Endothelial cell of umbilical vein (primary cell): ENCODE measurements around the gene IL17F. TPM values are rescaled to one million over a fixed set of nuclear protein-coding genes. Genes with fewer than 3 reads are reported as not detected.

Experiments used
- BruUV-seq: library from RNA; stranded (reverse); fragments of 400-500 nt; replicated peaks from 2 replicates; lab custom pipeline; 2021; lab: Mats Ljungman, UMichigan
- CTCF ChIA-PET: fragments of 300-600, 350-600 bp; sonication (Branson Sonifier 250); formaldehyde crosslinking; loops from one replicate; lab custom pipeline; 2021; ENCODE audit warnings: antibody characterized with exemption, inconsistent platforms; lab: Charles Lee
- POLR2A ChIA-PET: fragments of 300-600, 350-600 bp; sonication (Branson Sonifier 250); formaldehyde crosslinking; loops from one replicate; lab custom pipeline; 2021; ENCODE audit warnings: antibody characterized with exemption, inconsistent platforms; lab: Charles Lee
- DNase-seq: peaks from one replicate; pipeline ENCODE4 v3.0.0-alpha.2; 2011; ENCODE audit warnings: low read depth, low spot score
- FAIRE-seq: peaks from 2 replicates; lab custom pipeline; 2011; peaks lifted over from hg19 to GRCh38; lab: Jason Lieb, UNC
- H2AFZ ChIP-seq: 2 replicates; pipeline ENCODE4 v1.6.0; 2012; ENCODE audit warnings: low read depth, low read length, control low read depth, inconsistent platforms
- H3K27ac ChIP-seq: 2 replicates; pipeline ENCODE4 v1.5.1; 2011; ENCODE audit warnings: low read depth, mild to moderate bottlenecking, control low read depth, low read length, moderate library complexity; ENCODE audit not compliant: insufficient read depth
- H3K27me3 ChIP-seq, 2 experiments: 2 replicates each; pipeline versions ENCODE4 v1.6.0 to v1.6.1; 2011; ENCODE audit warnings: low read length in 2 of 2, mixed read lengths in 1 of 2; ENCODE audit not compliant: control insufficient read depth in 2 of 2, insufficient read depth in 2 of 2
- H3K36me3 ChIP-seq, 2 experiments: 2 replicates in 1 of 2; 3 replicates in 1 of 2; pipeline ENCODE4 v1.5.1; 2011; ENCODE audit warnings: low read length in 2 of 2, mild to moderate bottlenecking in 1 of 2, moderate library complexity in 1 of 2; ENCODE audit not compliant: control insufficient read depth in 2 of 2, insufficient read depth in 2 of 2; ENCODE audit errors: extremely low read depth in 1 of 2
- H3K4me1 ChIP-seq: 3 replicates; pipeline ENCODE4 v1.5.1; 2011; ENCODE audit warnings: mild to moderate bottlenecking, low read length; ENCODE audit not compliant: control insufficient read depth, insufficient read depth; ENCODE audit errors: extremely low read depth
- H3K4me2 ChIP-seq: 2 replicates; pipeline ENCODE4 v1.6.1; 2011; ENCODE audit warnings: low read length, control low read depth, mixed read lengths; ENCODE audit not compliant: insufficient read depth
- H3K4me3 ChIP-seq, 3 experiments: fragments of 200-600 bp in 1 of 3; sonication (generic), shearing (Covaris generic) in 1 of 3; replicated peaks in 1 of 3; 2 replicates each; pipeline ENCODE4 v1.5.1; 2011 to 2016; ENCODE audit warnings: control low read depth in 3 of 3, low read length in 3 of 3, mild to moderate bottlenecking in 2 of 3, inconsistent platforms in 1 of 3, low read depth in 1 of 3, moderate library complexity in 1 of 3; ENCODE audit not compliant: insufficient read depth in 1 of 3
- H3K79me2 ChIP-seq: 2 replicates; pipeline ENCODE4 v1.6.0; 2012; ENCODE audit warnings: low read length, inconsistent platforms; ENCODE audit not compliant: control insufficient read depth, insufficient read depth
- H3K9ac ChIP-seq: replicated peaks from 2 replicates; pipeline ENCODE3; 2011; ENCODE audit warnings: low read length, control low read depth; ENCODE audit not compliant: insufficient read depth; ENCODE audit errors: extremely low read depth
- H3K9me1 ChIP-seq: replicated peaks from 3 replicates; pipeline ENCODE4 v1.6.0; 2011; ENCODE audit warnings: mild to moderate bottlenecking, low read length; ENCODE audit not compliant: control insufficient read depth, insufficient read depth; ENCODE audit errors: extremely low read depth
- H3K9me3 ChIP-seq: replicated peaks from 2 replicates; pipeline ENCODE4 v1.5.1; 2012; ENCODE audit warnings: low read length, inconsistent platforms; ENCODE audit not compliant: control insufficient read depth, insufficient read depth
- H4K20me1 ChIP-seq: replicated peaks from 2 replicates; pipeline ENCODE3; 2011; ENCODE audit warnings: mild to moderate bottlenecking, low read length; ENCODE audit not compliant: control insufficient read depth, insufficient read depth; ENCODE audit errors: extremely low read depth
- EZH2 ChIP-seq: IDR thresholded peaks from 2 replicates; pipeline ENCODE4 v1.6.1; 2012; ENCODE audit warnings: borderline replicate concordance, low read depth, mild to moderate bottlenecking, moderate library complexity, low read length, inconsistent platforms; ENCODE audit not compliant: severe bottlenecking
- FOS ChIP-seq: IDR thresholded peaks from 2 replicates; pipeline ENCODE4 v1.6.1; 2011; ENCODE audit warnings: mild to moderate bottlenecking, low read length, moderate library complexity, borderline replicate concordance; ENCODE audit not compliant: insufficient read depth
- GATA2 ChIP-seq: IDR thresholded peaks from 2 replicates; pipeline ENCODE4 v1.7.0; 2011; ENCODE audit warnings: low read depth, mild to moderate bottlenecking, moderate library complexity, mixed read lengths, low read length; ENCODE audit not compliant: insufficient read length, insufficient read depth
- JUN ChIP-seq: IDR thresholded peaks from 2 replicates; pipeline ENCODE4 v1.6.1; 2011; ENCODE audit warnings: borderline replicate concordance, low read depth; ENCODE audit not compliant: insufficient read length, insufficient read depth
- MYC ChIP-seq: IDR thresholded peaks from one replicate; pipeline ENCODE4 v1.6.1; 2011; ENCODE audit warnings: mild to moderate bottlenecking, low read depth, low read length
- POLR2A ChIP-seq: IDR thresholded peaks from 2 replicates; pipeline ENCODE4 v1.6.1; 2012; ENCODE audit warnings: low read depth, mild to moderate bottlenecking, control low read depth, low read length
- POLR2AphosphoS5 ChIP-seq: IDR thresholded peaks from 2 replicates; pipeline ENCODE4 v1.6.1; 2012; ENCODE audit warnings: low read depth, mild to moderate bottlenecking, control low read depth, low read length, moderate library complexity; ENCODE audit not compliant: insufficient read depth
- dilution Hi-C: fragments of 300-500 bp; cut with MboI; formaldehyde crosslinking; loops from one replicate; pipeline ENCODE4 v1.15.0; 2019; ENCODE audit warnings: low sequenced_read_pairs; ENCODE audit not compliant: extremely low pct_ligation_motif_present
- intact Hi-C: fragments of 100-400 bp; cut with micrococcal nuclease; formaldehyde crosslinking; loops from one replicate; pipeline ENCODE4 v1.10.0; 2022
- polyA plus RNA-seq, 4 experiments: library from polyadenylated mRNA; depleted of rRNA in 3 of 4; stranded (reverse) in 3 of 4; unstranded in 1 of 4; fragments of >200 nt; gene quantifications; 2 replicates each; pipeline versions ENCODE4 v1.2.1 to v1.2.3, GENCODE V29; 2011 to 2012; ENCODE audit warnings: missing spikeins in 1 of 4
- total RNA-seq: library from RNA; stranded (reverse); gene quantifications from 2 replicates; pipeline ENCODE4 v1.2.3, GENCODE V29; 2021
- TF ChIP-seq, protein P1 (sequence below), 2 donors: IDR thresholded peaks; 1 replicate in 1 of 2; 2 replicates in 1 of 2; pipeline ENCODE4 v1.5.1; 2011; ENCODE audit warnings: low read length in 2 of 2, mild to moderate bottlenecking in 2 of 2, moderate library complexity in 2 of 2, control low read depth in 1 of 2, inconsistent platforms in 1 of 2, low read depth in 1 of 2; ENCODE audit not compliant: insufficient read depth in 1 of 2; ENCODE audit errors: extremely low read depth in 1 of 2
- TF ChIP-seq, protein P2 (sequence below): IDR thresholded peaks from 2 replicates; pipeline ENCODE4 v1.6.1; 2011; ENCODE audit not compliant: insufficient read depth, insufficient read length

IL17F gene
- total and polyA plus RNA-seq, 2 donors (not counting 3 experiments of a cell fraction or from before 2014, with no cell fraction given), result not detected

DNA sequence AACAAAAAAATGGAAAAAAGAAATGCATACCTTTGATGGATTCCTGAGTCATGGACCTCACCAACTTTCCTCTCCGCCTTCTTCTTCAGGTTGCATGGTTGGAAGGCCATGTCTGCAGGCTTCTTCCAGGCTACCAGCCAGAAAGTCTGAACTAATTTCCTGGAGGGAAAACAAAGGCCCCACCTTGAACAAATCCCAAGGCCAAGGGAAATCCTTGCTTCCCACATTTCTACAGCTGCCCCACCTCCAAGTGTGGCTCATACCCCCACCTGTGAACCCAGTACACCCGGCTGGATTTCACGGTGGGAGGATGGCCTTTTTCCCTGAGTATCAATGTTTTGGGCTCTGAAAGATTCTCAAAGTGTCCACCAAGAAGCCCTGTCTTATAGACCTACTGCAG is 35.7 kb downstream of the IL17F start:
- intact Hi-C loops, result no loop called here
- Histone ChIP-seq H3K9me3 (no peaks in the 10 kb centered on the region), H3K4me2 (no peak overlapping the region), H3K79me2 (no peaks in the 10 kb centered on the region), H3K36me3 (no peaks in the 10 kb centered on the region), H3K9ac (no peak overlapping the region), H3K27me3 (peaks cover 0 to 2% of the 10 kb centered on the region in 2 experiments), H3K9me1 (no peaks in the 10 kb centered on the region), H3K27ac (no peak overlapping the region), H2AFZ (no peak overlapping the region), H4K20me1 (no peaks in the 10 kb centered on the region), H3K4me1 (no peaks in the 10 kb centered on the region), H3K4me3 (no peak overlapping the region)
- dilution Hi-C loops, result no loop called here
- BruUV-seq, result no TSS peak
- FAIRE-seq (no peak), DNase-seq (no peak)
- ChIA-PET POLR2A (no interaction called here), CTCF (no interaction called here)
- TF ChIP-seq POLR2AphosphoS5, result no peak
- TF ChIP-seq GATA2, result no peak
- no peak for TF ChIP-seq EZH2
- TF ChIP-seq POLR2A, result no peak

DNA sequence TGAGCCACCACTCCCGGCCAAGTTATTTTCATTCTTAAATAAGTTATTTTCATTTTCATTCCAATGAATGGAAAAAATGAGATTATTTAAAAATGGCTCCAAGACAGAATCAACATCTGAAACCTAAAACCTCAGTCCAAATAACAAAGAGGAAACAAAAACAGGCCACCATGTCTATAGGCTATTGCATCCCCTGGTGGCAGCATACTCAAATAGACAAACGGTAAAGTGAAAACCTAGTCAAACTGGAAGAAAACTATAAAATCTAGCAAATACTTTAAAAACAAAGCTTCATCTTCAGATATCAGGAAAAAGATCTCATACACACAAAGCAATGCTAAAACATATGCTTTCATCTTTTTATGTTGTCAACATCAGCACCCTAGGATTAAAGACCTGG is 37.2 kb downstream of the IL17F start:
- FAIRE-seq (no peak), DNase-seq (no peak)
- intact Hi-C loops, result no loop called here
- H2AFZ ChIP-seq, result no peak overlapping the region
- H3K9me1 ChIP-seq, result no peaks in the 10 kb centered on the region
- no peaks in the 10 kb centered on the region for H3K79me2 ChIP-seq
- CTCF ChIA-PET, result interaction anchor here (1.3 kb wide), 1 partner anchor 23 kb away, joined by 4 read pairs; no protein-coding TSS in a partner anchor
- H4K20me1 ChIP-seq, result no peaks in the 10 kb centered on the region
- H3K9ac ChIP-seq, result no peak overlapping the region
- no peak overlapping the region for H3K4me3 ChIP-seq
- no TSS peak for BruUV-seq
- no peaks in the 10 kb centered on the region for H3K4me1 ChIP-seq
- no peaks in the 10 kb centered on the region for H3K27me3 ChIP-seq
- no peak overlapping the region for H3K27ac ChIP-seq
- H3K4me2 ChIP-seq, result no peak overlapping the region
- dilution Hi-C loops, result no loop called here
- no peaks in the 10 kb centered on the region for H3K36me3 ChIP-seq
- no peaks in the 10 kb centered on the region for H3K9me3 ChIP-seq
- POLR2A ChIA-PET, result no interaction called here
- TF ChIP-seq, protein P1, sequence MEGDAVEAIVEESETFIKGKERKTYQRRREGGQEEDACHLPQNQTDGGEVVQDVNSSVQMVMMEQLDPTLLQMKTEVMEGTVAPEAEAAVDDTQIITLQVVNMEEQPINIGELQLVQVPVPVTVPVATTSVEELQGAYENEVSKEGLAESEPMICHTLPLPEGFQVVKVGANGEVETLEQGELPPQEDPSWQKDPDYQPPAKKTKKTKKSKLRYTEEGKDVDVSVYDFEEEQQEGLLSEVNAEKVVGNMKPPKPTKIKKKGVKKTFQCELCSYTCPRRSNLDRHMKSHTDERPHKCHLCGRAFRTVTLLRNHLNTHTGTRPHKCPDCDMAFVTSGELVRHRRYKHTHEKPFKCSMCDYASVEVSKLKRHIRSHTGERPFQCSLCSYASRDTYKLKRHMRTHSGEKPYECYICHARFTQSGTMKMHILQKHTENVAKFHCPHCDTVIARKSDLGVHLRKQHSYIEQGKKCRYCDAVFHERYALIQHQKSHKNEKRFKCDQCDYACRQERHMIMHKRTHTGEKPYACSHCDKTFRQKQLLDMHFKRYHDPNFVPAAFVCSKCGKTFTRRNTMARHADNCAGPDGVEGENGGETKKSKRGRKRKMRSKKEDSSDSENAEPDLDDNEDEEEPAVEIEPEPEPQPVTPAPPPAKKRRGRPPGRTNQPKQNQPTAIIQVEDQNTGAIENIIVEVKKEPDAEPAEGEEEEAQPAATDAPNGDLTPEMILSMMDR (IDR thresholded peaks at IDR 0.05; ENCODE audit: extremely low read depth in 1 of 2, insufficient read depth in 1 of 2, low read depth in 1 of 2, low read length in 2 of 2), result no peak
- TF ChIP-seq FOS, result no peak
- TF ChIP-seq, protein P2, sequence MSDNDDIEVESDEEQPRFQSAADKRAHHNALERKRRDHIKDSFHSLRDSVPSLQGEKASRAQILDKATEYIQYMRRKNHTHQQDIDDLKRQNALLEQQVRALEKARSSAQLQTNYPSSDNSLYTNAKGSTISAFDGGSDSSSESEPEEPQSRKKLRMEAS, result no peak
- no peak for TF ChIP-seq POLR2AphosphoS5
- no peak for TF ChIP-seq MYC
- no peak for TF ChIP-seq GATA2
- no peak for TF ChIP-seq JUN
- TF ChIP-seq EZH2, result no peak
- no peak for TF ChIP-seq POLR2A
